ENCODE measurements around the gene CHCHD6. TPM values are rescaled to one million over a fixed set of nuclear protein-coding genes. Genes with fewer than 3 reads are reported as not detected.

CHCHD6 gene
- total and polyA plus RNA-seq, 2 of the 4 experiments (the other 2 are of a cell fraction) = 18.8 to 28.9 TPM

DNA sequence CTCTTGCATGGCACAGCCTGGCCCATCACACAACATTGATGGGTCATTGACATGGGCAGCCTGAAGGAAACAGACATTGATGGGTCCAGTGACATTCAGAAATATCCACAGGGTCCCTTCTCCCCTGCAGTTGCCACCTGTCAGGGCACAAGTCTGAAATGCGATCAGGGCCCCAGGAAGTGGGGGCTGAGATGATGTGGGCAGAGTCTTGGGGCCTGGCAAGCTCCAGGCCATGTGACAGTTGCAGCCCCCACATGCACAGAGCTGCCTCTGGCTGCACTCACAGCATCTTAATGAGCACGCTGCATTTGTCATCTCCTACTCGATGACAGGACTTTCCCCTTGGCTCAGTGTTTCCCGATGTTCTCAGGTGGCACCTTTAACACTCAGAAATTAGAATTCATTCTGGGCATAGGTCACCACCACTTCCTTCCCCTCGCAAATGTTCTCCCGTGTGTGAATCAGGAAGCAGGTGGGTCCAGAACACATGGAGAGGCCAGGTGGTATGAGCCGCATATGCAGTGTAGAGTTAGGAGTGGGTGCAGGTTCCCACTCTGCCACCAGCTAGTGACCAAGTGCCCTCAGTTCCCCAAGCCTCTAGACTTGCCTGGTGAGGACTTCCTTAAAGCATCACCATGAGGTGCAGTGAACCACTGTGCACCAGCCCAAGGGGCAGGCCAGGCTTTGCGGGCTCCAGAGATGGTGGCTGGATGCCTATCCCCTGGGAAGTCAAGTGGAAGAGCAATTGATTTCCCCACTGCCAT is 47.5 kb upstream of the CHCHD6 start:
- in situ Hi-C loops (cut with MboI; ENCODE audit: low sequenced_read_pairs) = no loop called here
- BruUV-seq (replicated peaks) = no TSS peak
- no peak overlapping the region for H4K8ac ChIP-seq (ENCODE audit: low read depth in 2 of 2, low read length in 2 of 2)

More for the DNA sequence above, 47.5 kb upstream of the CHCHD6 start:
- Histone ChIP-seq H3K9me1 (ENCODE audit: insufficient read depth, low read length) (no peaks in the 10 kb centered on the region), H3K79me1 (ENCODE audit: low read depth in 1 of 2, low read length in 2 of 2) (peaks cover 0 to 5% of the 10 kb centered on the region in 2 experiments; a peak in 1 of 4 replicates), H2BK120ac (ENCODE audit: low read depth, low read length) (no peak overlapping the region), H3K23ac (ENCODE audit: low read depth, low read length) (no peak overlapping the region), H3K4me2 (ENCODE audit: low read depth, low read length) (no peak overlapping the region), H2AFZ (replicated peaks; ENCODE audit: low read length, poor library complexity) (no peak overlapping the region), H3K36me3 (ENCODE audit: control insufficient read depth, insufficient read depth, low read length) (no peaks in the 10 kb centered on the region), H3K14ac (replicated peaks; ENCODE audit: low read depth, low read length) (no peak overlapping the region), H2BK15ac (ENCODE audit: low read depth, low read length) (no peak overlapping the region), H2AK5ac (ENCODE audit: low read depth, low read length) (no peak overlapping the region), H3K9me3 (ENCODE audit: control insufficient read depth, insufficient read depth, low read length) (peaks cover 6% of the 10 kb centered on the region; the same call in 1 of the 2 replicates), H2BK5ac (ENCODE audit: low read depth, low read length, poor library complexity, severe bottlenecking) (no peak overlapping the region), H4K5ac (ENCODE audit: low read depth, low read length) (no peak overlapping the region), H4K91ac (ENCODE audit: insufficient read depth, low read depth, low read length) (no peak overlapping the region), H3K4ac (ENCODE audit: low read depth, low read length) (no peak overlapping the region), H2AK9ac (replicated peaks; ENCODE audit: low read depth, low read length, poor library complexity) (no peak overlapping the region), H3K56ac (ENCODE audit: extremely low read depth, insufficient read depth, low read length) (no peak overlapping the region), H3K9ac (ENCODE audit: low read depth, low read length) (no peak overlapping the region), H2BK20ac (ENCODE audit: low read depth, low read length) (no peak overlapping the region), H3K4me1 (ENCODE audit: control insufficient read depth, insufficient read depth, low read length) (no peaks in the 10 kb centered on the region), H3K18ac (ENCODE audit: low read depth, low read length) (no peak overlapping the region), H4K20me1 (ENCODE audit: insufficient read depth, low read length) (no peaks in the 10 kb centered on the region), H3K27me3 (ENCODE audit: control insufficient read depth, insufficient read depth, low read length) (peaks cover 23% of the 10 kb centered on the region), H3K27ac (ENCODE audit: insufficient read depth, low read length) (no peak overlapping the region), H3K4me3 (ENCODE audit: insufficient read depth, low read depth, low read length) (no peak overlapping the region)
- TF ChIP-seq CEBPB (IDR thresholded peaks at IDR 0.05; ENCODE audit: low read depth, low read length) (no peak), MXI1 (IDR thresholded peaks at IDR 0.05; ENCODE audit: borderline replicate concordance, low read depth, low read length) (no peak), BHLHE40 (IDR thresholded peaks at IDR 0.05; ENCODE audit: low read depth, low read length) (no peak), RFX5 (IDR thresholded peaks at IDR 0.05; ENCODE audit: low read depth, low read length) (no peak), NFE2L2 (IDR thresholded peaks at IDR 0.05; ENCODE audit: low read depth, low read length) (no peak), MAZ (IDR thresholded peaks at IDR 0.05; ENCODE audit: borderline replicate concordance, low read depth, low read length) (no peak), MAFK (IDR thresholded peaks at IDR 0.05; ENCODE audit: low read depth, low read length) (no peak), SMC3 (IDR thresholded peaks at IDR 0.05; ENCODE audit: low read depth, low read length) (no peak), RAD21 (IDR thresholded peaks at IDR 0.05; ENCODE audit: low read length) (no peak), RCOR1 (IDR thresholded peaks at IDR 0.05; ENCODE audit: insufficient replicate concordance, low read length) (no peak), CHD1 (IDR thresholded peaks at IDR 0.05; ENCODE audit: low read depth, low read length) (no peak), POLR2A (IDR thresholded peaks at IDR 0.05; ENCODE audit: low read depth, low read length) (no peak), FOS (IDR thresholded peaks at IDR 0.05; ENCODE audit: low read depth, low read length) (no peak)
- TF ChIP-seq, protein P1, sequence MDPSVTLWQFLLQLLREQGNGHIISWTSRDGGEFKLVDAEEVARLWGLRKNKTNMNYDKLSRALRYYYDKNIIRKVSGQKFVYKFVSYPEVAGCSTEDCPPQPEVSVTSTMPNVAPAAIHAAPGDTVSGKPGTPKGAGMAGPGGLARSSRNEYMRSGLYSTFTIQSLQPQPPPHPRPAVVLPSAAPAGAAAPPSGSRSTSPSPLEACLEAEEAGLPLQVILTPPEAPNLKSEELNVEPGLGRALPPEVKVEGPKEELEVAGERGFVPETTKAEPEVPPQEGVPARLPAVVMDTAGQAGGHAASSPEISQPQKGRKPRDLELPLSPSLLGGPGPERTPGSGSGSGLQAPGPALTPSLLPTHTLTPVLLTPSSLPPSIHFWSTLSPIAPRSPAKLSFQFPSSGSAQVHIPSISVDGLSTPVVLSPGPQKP (IDR thresholded peaks at IDR 0.05; ENCODE audit: borderline replicate concordance, low read depth, low read length) = no peak
- TF ChIP-seq, protein P2, sequence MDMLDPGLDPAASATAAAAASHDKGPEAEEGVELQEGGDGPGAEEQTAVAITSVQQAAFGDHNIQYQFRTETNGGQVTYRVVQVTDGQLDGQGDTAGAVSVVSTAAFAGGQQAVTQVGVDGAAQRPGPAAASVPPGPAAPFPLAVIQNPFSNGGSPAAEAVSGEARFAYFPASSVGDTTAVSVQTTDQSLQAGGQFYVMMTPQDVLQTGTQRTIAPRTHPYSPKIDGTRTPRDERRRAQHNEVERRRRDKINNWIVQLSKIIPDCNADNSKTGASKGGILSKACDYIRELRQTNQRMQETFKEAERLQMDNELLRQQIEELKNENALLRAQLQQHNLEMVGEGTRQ (IDR thresholded peaks at IDR 0.05; ENCODE audit: low read depth, low read length) = no peak
- TF ChIP-seq, protein P3, sequence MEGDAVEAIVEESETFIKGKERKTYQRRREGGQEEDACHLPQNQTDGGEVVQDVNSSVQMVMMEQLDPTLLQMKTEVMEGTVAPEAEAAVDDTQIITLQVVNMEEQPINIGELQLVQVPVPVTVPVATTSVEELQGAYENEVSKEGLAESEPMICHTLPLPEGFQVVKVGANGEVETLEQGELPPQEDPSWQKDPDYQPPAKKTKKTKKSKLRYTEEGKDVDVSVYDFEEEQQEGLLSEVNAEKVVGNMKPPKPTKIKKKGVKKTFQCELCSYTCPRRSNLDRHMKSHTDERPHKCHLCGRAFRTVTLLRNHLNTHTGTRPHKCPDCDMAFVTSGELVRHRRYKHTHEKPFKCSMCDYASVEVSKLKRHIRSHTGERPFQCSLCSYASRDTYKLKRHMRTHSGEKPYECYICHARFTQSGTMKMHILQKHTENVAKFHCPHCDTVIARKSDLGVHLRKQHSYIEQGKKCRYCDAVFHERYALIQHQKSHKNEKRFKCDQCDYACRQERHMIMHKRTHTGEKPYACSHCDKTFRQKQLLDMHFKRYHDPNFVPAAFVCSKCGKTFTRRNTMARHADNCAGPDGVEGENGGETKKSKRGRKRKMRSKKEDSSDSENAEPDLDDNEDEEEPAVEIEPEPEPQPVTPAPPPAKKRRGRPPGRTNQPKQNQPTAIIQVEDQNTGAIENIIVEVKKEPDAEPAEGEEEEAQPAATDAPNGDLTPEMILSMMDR (conservative IDR thresholded peaks at IDR 0.05; ENCODE audit: low read depth, low read length) = no peak
- intact Hi-C loops (cut with micrococcal nuclease) = no loop called here
- DNase-seq (no peak), ATAC-seq (ENCODE audit: low read depth) (no peak)
- dilution Hi-C loops (cut with HindIII; ENCODE audit: low sequenced_read_pairs, unreplicated experiment) = no loop called here
- POLR2A ChIA-PET (ENCODE audit: unreplicated experiment) = no interaction called here
- CTCF ChIA-PET = no interaction called here
- WGBS, 2 experiments (ENCODE audit: extremely low coverage in 2 of 2, insufficient read length in 1 of 2) = no CpG with 5 or more reads among the region's 8 CpGs

All from IMR-90 (cell line).